Stromal cell of bone marrow (primary cell): ENCODE data around the gene VSTM4.

ENCODE experiments used
- DNase-seq: peaks from one replicate; pipeline ENCODE4 v3.0.0-alpha.2; 2012; ENCODE audit warnings: low read depth

Gene VSTM4

GRCh38 chr10:49116509-49117375 is 1.4 kb upstream of the VSTM4 start:
- DNase-seq = no peak

GRCh38 chr10:49115796-49116508 is 630 bp upstream of the VSTM4 start:
- DNase-seq = no peak

GRCh38 chr10:49114718-49115014 is 656 bp downstream of the VSTM4 start:
- no peak for DNase-seq

DNA sequence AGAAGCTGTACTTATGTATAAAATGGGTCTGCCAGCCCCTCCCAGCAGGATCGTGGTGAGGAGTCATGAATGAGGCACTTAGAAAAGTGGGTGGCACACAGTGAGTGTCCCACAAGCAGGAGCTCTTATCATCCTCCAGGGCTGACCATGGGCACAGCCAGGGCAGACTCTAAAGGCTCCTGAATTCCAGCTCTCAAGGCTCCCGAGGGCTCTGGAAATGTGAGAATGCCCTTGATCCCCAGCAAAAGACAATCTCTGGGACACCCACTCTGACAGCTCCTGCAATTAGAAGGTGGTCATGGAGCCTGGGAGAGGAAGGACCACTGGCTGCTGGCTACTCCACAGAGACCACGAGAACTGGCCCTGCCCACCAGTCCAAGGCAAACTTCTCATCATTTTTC is 1.6 kb downstream of the VSTM4 start:
- DNase-seq = no peak

GRCh38 chr10:49112851-49113250 is 2.5 kb downstream of the VSTM4 start:
- no peak for DNase-seq

- no peak for DNase-seq
These were observed 3.2 kb downstream of the VSTM4 start for GRCh38 chr10:49112098-49112497.

DNA sequence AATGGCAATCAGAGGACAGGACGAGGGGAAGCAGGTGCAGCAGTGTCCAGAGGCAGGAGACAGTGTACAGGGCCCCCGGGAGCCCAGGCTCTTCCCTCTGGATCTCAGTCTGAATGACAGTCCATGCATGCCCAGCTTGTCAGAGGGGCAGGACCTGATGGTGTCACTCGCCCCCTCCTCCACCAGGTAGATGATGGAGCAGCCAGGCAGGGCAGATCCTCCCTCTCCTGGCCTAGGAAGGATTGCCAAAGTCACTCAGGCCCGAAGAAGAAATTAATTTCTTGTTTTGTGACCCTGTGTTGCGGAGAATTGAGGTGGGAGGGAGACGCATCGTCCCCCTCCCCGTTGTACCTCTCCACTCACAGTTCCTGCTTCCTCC is 4.0 kb downstream of the VSTM4 start:
- DNase-seq = no peak

DNA sequence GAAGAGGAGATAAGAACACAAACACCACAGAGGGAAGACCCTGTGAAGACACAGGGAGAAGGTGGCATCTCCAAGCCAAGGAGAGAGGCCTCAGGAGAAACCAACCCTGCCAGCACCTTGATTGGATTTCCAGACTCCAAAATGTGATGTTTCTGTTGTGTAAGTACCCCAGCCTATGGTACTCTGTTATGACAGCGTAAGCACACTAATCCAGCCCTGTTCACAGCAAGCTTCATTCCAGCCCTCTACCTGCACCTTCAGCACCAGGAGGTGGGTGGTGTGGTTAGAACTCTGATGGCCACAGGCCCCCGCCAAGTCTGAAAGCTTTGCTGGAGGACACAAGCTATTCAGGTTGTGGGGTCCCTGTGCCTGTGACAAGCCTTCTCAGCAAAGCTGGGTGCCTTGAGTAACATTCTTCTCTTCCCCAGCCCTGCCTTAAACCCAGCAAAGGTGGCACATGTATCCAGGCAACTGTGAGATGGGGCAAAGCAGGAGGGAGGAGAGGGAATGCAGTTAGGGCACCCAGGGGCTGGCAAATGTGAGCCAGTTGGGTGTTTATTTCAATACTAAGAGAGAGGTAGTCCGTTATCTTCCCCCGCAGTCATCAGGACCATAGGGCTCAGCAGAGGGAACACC is 4.5 kb downstream of the VSTM4 start:
- no peak for DNase-seq

GRCh38 chr10:49109669-49110340 is 5.5 kb downstream of the VSTM4 start:
- peak; percentile 41 for DNase-seq

GRCh38 chr10:49108656-49109055 is 6.7 kb downstream of the VSTM4 start:
- DNase-seq = no peak

DNA sequence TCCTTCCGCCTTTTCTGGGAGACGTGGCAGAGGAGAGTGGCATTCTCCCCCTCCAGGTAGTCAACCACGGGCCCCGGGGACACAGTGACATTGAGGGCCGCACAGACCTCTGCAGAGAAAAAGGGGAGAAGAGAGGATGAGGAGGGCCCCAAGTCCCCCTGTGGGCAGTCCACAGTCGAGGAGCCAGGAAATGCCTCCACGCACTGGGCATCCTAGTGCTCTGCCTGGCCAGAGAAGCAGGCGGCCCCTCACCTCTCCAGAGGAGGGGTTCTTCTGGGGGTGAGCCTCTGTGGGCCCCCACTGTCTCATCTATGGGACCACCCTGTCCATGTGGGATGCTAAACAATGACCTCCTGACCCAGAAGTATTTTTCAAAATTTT is 7.4 kb downstream of the VSTM4 start:
- no peak for DNase-seq

- no peak for DNase-seq
These were observed 8.0 kb downstream of the VSTM4 start for GRCh38 chr10:49107111-49107886.

- DNase-seq = no peak
These were observed 8.9 kb downstream of the VSTM4 start for GRCh38 chr10:49106451-49106850.

DNA sequence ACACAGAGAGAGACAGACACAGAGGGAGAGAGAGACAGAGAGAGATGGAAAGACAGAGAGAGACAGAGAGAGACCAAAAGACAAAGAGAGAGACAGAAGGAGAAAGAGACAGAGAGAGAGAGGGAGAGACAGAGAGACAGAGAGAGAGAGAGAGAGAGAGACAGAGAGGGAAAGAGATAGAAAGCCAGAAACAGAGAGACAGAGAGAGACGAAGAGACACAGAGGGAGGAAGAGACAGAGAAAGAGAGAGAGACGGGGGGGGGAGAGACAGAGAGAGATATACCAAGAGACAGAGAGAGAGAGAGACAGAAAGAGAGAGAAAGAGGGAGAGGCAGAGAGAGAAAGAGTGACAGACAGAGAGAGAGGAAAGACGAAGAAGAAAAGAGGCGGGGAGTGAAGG is 10.2 kb downstream of the VSTM4 start:
- DNase-seq = no peak

GRCh38 chr10:49104323-49104722 is 11.0 kb downstream of the VSTM4 start:
- no peak for DNase-seq

DNA sequence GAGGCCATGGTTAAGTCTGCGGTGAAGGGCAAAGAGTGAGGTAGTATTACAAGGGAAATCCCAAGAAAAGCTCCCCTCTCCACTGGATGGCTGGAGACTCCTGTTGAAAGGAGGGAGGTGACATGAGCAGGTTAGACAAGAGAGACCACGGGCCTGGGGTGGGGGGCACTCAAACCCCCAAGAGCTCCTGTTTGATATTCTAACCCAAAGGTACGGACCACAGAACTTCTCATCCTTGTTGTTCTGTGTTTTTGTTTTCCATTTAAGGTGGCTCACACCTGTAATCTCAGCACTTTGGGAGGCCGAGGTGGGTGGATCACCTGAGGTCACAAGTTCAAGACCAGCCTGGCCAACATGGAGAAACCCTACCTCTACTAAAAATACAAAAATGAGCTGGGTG is 11.6 kb downstream of the VSTM4 start:
- DNase-seq = no peak

DNA sequence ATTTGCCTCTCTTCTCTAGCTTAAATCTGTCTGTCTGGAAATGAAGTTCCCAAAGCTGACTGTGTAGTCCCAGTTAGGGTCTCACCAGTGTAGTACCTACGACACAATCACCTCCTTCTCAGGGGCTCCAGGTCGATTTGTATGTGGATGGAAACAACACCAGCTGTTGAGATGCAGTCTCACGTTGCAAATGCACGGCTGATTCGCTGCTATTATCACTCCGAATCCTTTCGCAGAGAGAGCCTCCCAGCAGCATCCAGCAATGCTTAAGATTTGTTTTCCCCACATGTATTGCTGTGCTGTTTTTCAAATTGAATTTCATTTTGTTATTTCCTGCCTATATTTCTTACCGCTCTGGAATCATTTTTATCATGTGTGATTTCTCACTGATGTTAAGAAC is 16.3 kb downstream of the VSTM4 start:
- DNase-seq = no peak

DNA sequence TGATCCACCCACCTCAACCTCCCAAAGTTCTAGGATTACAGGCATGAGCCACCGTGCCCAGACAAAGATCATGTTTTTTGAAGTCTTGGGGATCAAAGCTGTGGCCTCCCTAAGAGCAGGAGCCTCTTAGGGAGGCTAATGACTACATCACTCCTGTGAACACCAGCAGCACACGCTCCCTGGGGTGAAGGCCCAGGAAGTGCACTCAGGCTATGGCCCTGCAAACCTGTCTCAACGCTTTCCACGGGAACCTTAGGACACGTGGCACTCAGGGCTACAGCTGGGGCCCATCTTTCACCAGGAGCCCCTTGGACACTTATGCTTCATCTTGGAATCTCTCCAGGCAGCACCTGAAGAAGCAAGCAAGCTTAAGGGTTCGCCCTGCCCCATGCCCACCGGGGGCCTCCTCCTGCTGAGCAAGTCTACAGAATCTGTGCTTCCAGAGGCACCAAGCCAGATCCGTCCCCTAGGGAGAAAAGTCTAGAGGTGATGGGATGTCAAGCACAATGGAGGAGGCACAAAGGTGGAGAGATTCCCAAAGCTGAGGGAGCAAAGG is 18.4 kb downstream of the VSTM4 start:
- no peak for DNase-seq

DNA sequence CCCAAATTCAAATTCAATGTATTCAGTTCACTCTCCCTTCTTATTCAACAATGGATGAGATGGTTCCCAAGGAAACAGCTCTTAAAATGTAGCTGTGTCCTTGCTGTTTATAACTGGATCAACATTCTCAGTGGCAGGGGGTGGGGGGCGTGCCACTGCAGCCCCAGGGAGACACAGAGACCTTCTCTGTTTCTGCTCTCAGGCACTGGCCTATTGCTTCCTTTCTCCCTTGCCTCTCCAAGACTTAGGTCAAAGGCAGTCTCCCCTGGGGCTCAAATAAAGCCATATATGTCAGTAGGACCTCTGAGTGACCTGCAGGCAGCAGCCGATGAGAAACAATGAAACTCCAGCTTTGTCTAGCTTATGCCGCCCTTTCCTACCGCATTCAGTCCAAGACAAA is 20.7 kb downstream of the VSTM4 start:
- DNase-seq = no peak

DNA sequence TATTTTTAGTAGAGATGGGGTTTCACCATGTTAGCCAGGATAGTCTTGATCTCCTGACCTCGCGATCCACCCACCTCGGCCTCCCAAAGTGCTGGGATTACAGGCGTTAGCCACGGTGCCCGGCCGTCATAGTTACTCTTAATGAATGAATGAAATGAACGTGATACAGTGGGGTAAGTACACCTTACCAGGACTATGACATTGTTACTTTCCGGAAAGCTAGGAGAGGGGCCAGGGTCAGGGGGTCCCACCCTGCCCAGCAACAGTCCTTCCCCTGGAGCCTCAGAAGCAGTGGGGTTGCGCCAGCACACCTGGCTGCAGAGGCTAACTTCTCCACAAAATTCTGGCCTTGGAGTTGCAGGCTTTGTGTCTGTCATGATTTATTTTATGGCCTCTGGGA is 21.4 kb downstream of the VSTM4 start:
- DNase-seq = no peak

- DNase-seq = no peak
These were observed 22.8 kb downstream of the VSTM4 start for GRCh38 chr10:49092477-49092876.
